Endothelial cell of umbilical vein (primary cell): Measurements from ENCODE around the gene NAP1L1. TPM values are rescaled to one million over a fixed set of nuclear protein-coding genes. Genes with fewer than 3 reads are reported as not detected.

Experiments
- BruUV-seq: library from RNA; stranded (reverse); fragments of 400-500 nt; replicated peaks from 2 replicates; lab custom pipeline; 2021; lab: Mats Ljungman, UMichigan
- CTCF ChIA-PET: fragments of 300-600, 350-600 bp; sonication (Branson Sonifier 250); formaldehyde crosslinking; loops from one replicate; lab custom pipeline; 2021; ENCODE audit warnings: antibody characterized with exemption, inconsistent platforms; lab: Charles Lee
- POLR2A ChIA-PET: fragments of 300-600, 350-600 bp; sonication (Branson Sonifier 250); formaldehyde crosslinking; loops from one replicate; lab custom pipeline; 2021; ENCODE audit warnings: antibody characterized with exemption, inconsistent platforms; lab: Charles Lee
- DNase-seq: peaks from one replicate; pipeline ENCODE4 v3.0.0-alpha.2; 2011; ENCODE audit warnings: low read depth, low spot score
- FAIRE-seq: peaks from 2 replicates; lab custom pipeline; 2011; peaks lifted over from hg19 to GRCh38; lab: Jason Lieb, UNC
- H2AFZ ChIP-seq: 2 replicates; pipeline ENCODE4 v1.6.0; 2012; ENCODE audit warnings: low read depth, low read length, control low read depth, inconsistent platforms
- H3K27ac ChIP-seq: 2 replicates; pipeline ENCODE4 v1.5.1; 2011; ENCODE audit warnings: low read depth, mild to moderate bottlenecking, control low read depth, low read length, moderate library complexity; ENCODE audit not compliant: insufficient read depth
- H3K27me3 ChIP-seq, 2 experiments: 2 replicates each; pipeline versions ENCODE4 v1.6.0 to v1.6.1; 2011; ENCODE audit warnings: low read length in 2 of 2, mixed read lengths in 1 of 2; ENCODE audit not compliant: control insufficient read depth in 2 of 2, insufficient read depth in 2 of 2
- H3K36me3 ChIP-seq, 2 experiments: 2 replicates in 1 of 2; 3 replicates in 1 of 2; pipeline ENCODE4 v1.5.1; 2011; ENCODE audit warnings: low read length in 2 of 2, mild to moderate bottlenecking in 1 of 2, moderate library complexity in 1 of 2; ENCODE audit not compliant: control insufficient read depth in 2 of 2, insufficient read depth in 2 of 2; ENCODE audit errors: extremely low read depth in 1 of 2
- H3K4me1 ChIP-seq: 3 replicates; pipeline ENCODE4 v1.5.1; 2011; ENCODE audit warnings: mild to moderate bottlenecking, low read length; ENCODE audit not compliant: control insufficient read depth, insufficient read depth; ENCODE audit errors: extremely low read depth
- H3K4me2 ChIP-seq: 2 replicates; pipeline ENCODE4 v1.6.1; 2011; ENCODE audit warnings: low read length, control low read depth, mixed read lengths; ENCODE audit not compliant: insufficient read depth
- H3K4me3 ChIP-seq, 3 experiments: fragments of 200-600 bp in 1 of 3; sonication (generic), shearing (Covaris generic) in 1 of 3; replicated peaks in 1 of 3; 2 replicates each; pipeline ENCODE4 v1.5.1; 2011 to 2016; ENCODE audit warnings: control low read depth in 3 of 3, low read length in 3 of 3, mild to moderate bottlenecking in 2 of 3, inconsistent platforms in 1 of 3, low read depth in 1 of 3, moderate library complexity in 1 of 3; ENCODE audit not compliant: insufficient read depth in 1 of 3
- H3K79me2 ChIP-seq: 2 replicates; pipeline ENCODE4 v1.6.0; 2012; ENCODE audit warnings: low read length, inconsistent platforms; ENCODE audit not compliant: control insufficient read depth, insufficient read depth
- H3K9ac ChIP-seq: replicated peaks from 2 replicates; pipeline ENCODE3; 2011; ENCODE audit warnings: low read length, control low read depth; ENCODE audit not compliant: insufficient read depth; ENCODE audit errors: extremely low read depth
- H3K9me1 ChIP-seq: replicated peaks from 3 replicates; pipeline ENCODE4 v1.6.0; 2011; ENCODE audit warnings: mild to moderate bottlenecking, low read length; ENCODE audit not compliant: control insufficient read depth, insufficient read depth; ENCODE audit errors: extremely low read depth
- H3K9me3 ChIP-seq: replicated peaks from 2 replicates; pipeline ENCODE4 v1.5.1; 2012; ENCODE audit warnings: low read length, inconsistent platforms; ENCODE audit not compliant: control insufficient read depth, insufficient read depth
- H4K20me1 ChIP-seq: replicated peaks from 2 replicates; pipeline ENCODE3; 2011; ENCODE audit warnings: mild to moderate bottlenecking, low read length; ENCODE audit not compliant: control insufficient read depth, insufficient read depth; ENCODE audit errors: extremely low read depth
- EZH2 ChIP-seq: IDR thresholded peaks from 2 replicates; pipeline ENCODE4 v1.6.1; 2012; ENCODE audit warnings: borderline replicate concordance, low read depth, mild to moderate bottlenecking, moderate library complexity, low read length, inconsistent platforms; ENCODE audit not compliant: severe bottlenecking
- FOS ChIP-seq: IDR thresholded peaks from 2 replicates; pipeline ENCODE4 v1.6.1; 2011; ENCODE audit warnings: mild to moderate bottlenecking, low read length, moderate library complexity, borderline replicate concordance; ENCODE audit not compliant: insufficient read depth
- GATA2 ChIP-seq: IDR thresholded peaks from 2 replicates; pipeline ENCODE4 v1.7.0; 2011; ENCODE audit warnings: low read depth, mild to moderate bottlenecking, moderate library complexity, mixed read lengths, low read length; ENCODE audit not compliant: insufficient read length, insufficient read depth
- JUN ChIP-seq: IDR thresholded peaks from 2 replicates; pipeline ENCODE4 v1.6.1; 2011; ENCODE audit warnings: borderline replicate concordance, low read depth; ENCODE audit not compliant: insufficient read length, insufficient read depth
- MYC ChIP-seq: IDR thresholded peaks from one replicate; pipeline ENCODE4 v1.6.1; 2011; ENCODE audit warnings: mild to moderate bottlenecking, low read depth, low read length
- POLR2A ChIP-seq: IDR thresholded peaks from 2 replicates; pipeline ENCODE4 v1.6.1; 2012; ENCODE audit warnings: low read depth, mild to moderate bottlenecking, control low read depth, low read length
- POLR2AphosphoS5 ChIP-seq: IDR thresholded peaks from 2 replicates; pipeline ENCODE4 v1.6.1; 2012; ENCODE audit warnings: low read depth, mild to moderate bottlenecking, control low read depth, low read length, moderate library complexity; ENCODE audit not compliant: insufficient read depth
- dilution Hi-C: fragments of 300-500 bp; cut with MboI; formaldehyde crosslinking; loops from one replicate; pipeline ENCODE4 v1.15.0; 2019; ENCODE audit warnings: low sequenced_read_pairs; ENCODE audit not compliant: extremely low pct_ligation_motif_present
- intact Hi-C: fragments of 100-400 bp; cut with micrococcal nuclease; formaldehyde crosslinking; loops from one replicate; pipeline ENCODE4 v1.10.0; 2022
- polyA plus RNA-seq, 4 experiments: library from polyadenylated mRNA; depleted of rRNA in 3 of 4; stranded (reverse) in 3 of 4; unstranded in 1 of 4; fragments of >200 nt; gene quantifications; 2 replicates each; pipeline versions ENCODE4 v1.2.1 to v1.2.3, GENCODE V29; 2011 to 2012; ENCODE audit warnings: missing spikeins in 1 of 4
- total RNA-seq: library from RNA; stranded (reverse); gene quantifications from 2 replicates; pipeline ENCODE4 v1.2.3, GENCODE V29; 2021
- TF ChIP-seq, protein P1 (sequence below), 2 donors: IDR thresholded peaks; 1 replicate in 1 of 2; 2 replicates in 1 of 2; pipeline ENCODE4 v1.5.1; 2011; ENCODE audit warnings: low read length in 2 of 2, mild to moderate bottlenecking in 2 of 2, moderate library complexity in 2 of 2, control low read depth in 1 of 2, inconsistent platforms in 1 of 2, low read depth in 1 of 2; ENCODE audit not compliant: insufficient read depth in 1 of 2; ENCODE audit errors: extremely low read depth in 1 of 2
- TF ChIP-seq, protein P2 (sequence below): IDR thresholded peaks from 2 replicates; pipeline ENCODE4 v1.6.1; 2011; ENCODE audit not compliant: insufficient read depth, insufficient read length

Gene NAP1L1
- total and polyA plus RNA-seq, 2 donors (not counting 3 experiments of a cell fraction or from before 2014, with no cell fraction given), result 127 to 649 TPM

DNA sequence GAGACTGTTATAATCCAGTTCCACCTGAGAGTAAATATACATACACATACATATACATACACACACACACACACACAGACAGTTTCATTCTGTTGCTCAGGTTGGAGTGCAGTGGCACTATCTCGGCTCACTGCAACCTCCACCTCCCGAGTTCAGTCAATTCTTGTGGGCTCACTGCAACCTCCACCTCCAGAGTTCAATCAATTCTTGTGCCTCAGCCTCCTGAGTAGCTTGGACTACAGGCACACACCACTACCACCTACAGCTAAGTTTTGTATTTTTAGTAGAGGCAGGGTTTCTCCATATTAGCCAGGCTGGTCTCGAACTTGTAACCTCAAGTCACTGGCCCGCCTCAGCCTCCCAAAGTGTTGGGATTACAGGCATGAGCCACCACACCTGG is 44.0 kb downstream of the NAP1L1 start:
- Histone ChIP-seq H4K20me1 (no peaks in the 10 kb centered on the region), H3K36me3 (peaks cover 0 to 3% of the 10 kb centered on the region in 2 experiments), H3K79me2 (no peaks in the 10 kb centered on the region), H3K9ac (no peak overlapping the region), H3K4me2 (no peak overlapping the region), H2AFZ (no peak overlapping the region), H3K9me1 (no peaks in the 10 kb centered on the region), H3K9me3 (no peaks in the 10 kb centered on the region), H3K4me1 (peaks cover 23% of the 10 kb centered on the region), H3K4me3 (no peak overlapping the region), H3K27ac (no peak overlapping the region), H3K27me3 (no peaks in the 10 kb centered on the region)
- ChIA-PET CTCF (interaction anchor here (1.2 to 2.4 kb wide), 5 partner anchors 39 to 555 kb away, joined by 3 to 16 read pairs (median 4); no protein-coding TSS in a partner anchor), POLR2A (no interaction called here)
- TF ChIP-seq GATA2, result no peak
- no peak for TF ChIP-seq JUN
- no peak for TF ChIP-seq POLR2A
- TF ChIP-seq POLR2AphosphoS5, result no peak
- TF ChIP-seq, protein P1, sequence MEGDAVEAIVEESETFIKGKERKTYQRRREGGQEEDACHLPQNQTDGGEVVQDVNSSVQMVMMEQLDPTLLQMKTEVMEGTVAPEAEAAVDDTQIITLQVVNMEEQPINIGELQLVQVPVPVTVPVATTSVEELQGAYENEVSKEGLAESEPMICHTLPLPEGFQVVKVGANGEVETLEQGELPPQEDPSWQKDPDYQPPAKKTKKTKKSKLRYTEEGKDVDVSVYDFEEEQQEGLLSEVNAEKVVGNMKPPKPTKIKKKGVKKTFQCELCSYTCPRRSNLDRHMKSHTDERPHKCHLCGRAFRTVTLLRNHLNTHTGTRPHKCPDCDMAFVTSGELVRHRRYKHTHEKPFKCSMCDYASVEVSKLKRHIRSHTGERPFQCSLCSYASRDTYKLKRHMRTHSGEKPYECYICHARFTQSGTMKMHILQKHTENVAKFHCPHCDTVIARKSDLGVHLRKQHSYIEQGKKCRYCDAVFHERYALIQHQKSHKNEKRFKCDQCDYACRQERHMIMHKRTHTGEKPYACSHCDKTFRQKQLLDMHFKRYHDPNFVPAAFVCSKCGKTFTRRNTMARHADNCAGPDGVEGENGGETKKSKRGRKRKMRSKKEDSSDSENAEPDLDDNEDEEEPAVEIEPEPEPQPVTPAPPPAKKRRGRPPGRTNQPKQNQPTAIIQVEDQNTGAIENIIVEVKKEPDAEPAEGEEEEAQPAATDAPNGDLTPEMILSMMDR (IDR thresholded peaks at IDR 0.05; ENCODE audit: extremely low read depth in 1 of 2, insufficient read depth in 1 of 2, low read depth in 1 of 2, low read length in 2 of 2), result no peak
- TF ChIP-seq, protein P2, sequence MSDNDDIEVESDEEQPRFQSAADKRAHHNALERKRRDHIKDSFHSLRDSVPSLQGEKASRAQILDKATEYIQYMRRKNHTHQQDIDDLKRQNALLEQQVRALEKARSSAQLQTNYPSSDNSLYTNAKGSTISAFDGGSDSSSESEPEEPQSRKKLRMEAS, result no peak
- TF ChIP-seq MYC, result no peak
- TF ChIP-seq EZH2, result no peak
- TF ChIP-seq FOS, result no peak
- DNase-seq (no peak), FAIRE-seq (no peak)
- intact Hi-C loops (no loop called here), dilution Hi-C loops (loop anchor here (25.0 kb wide), 1 partner anchor 528 kb away; the partner anchor contains the start of gene KRR1)
- BruUV-seq, result no TSS peak
